Nasal cavity respiratory epithelium epithelial cell of viscerocranial mucosa (primary cell): ENCODE results near the gene POU2AF3. TPM values are rescaled to one million over a fixed set of nuclear protein-coding genes. Genes with fewer than 3 reads are reported as not detected.

Source experiments
- total RNA-seq: library from RNA; depleted of rRNA; stranded (reverse); fragments of >200 nt; gene quantifications from 2 replicates; pipeline ENCODE4 v1.2.3, GENCODE V29; 2014

Gene POU2AF3, protein sequence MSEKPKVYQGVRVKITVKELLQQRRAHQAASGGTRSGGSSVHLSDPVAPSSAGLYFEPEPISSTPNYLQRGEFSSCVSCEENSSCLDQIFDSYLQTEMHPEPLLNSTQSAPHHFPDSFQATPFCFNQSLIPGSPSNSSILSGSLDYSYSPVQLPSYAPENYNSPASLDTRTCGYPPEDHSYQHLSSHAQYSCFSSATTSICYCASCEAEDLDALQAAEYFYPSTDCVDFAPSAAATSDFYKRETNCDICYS
- 0.36 TPM in 1 of 2 replicates, not detected in the other for total RNA-seq

GRCh38 chr11:111298413-111299100, at the start of gene POU2AF3:
TSS of gene POU2AF3 (plus strand) at chr11:111298546. CDS start at chr11:111298582, 36 bp downstream.

Other genes starting within 250 kb of the POU2AF3 start
- not detected in 2 replicates for gene POU2AF2, start 52.8 kb upstream of the POU2AF3 start, total RNA-seq
- gene POU2AF1, start 80.7 kb downstream of the POU2AF3 start, total RNA-seq: 0.21 TPM in 1 of 2 replicates, not detected in the other
- 0.34 and 0.43 TPM in 2 replicates for gene BTG4, start 213.8 kb downstream of the POU2AF3 start, total RNA-seq
- gene HOATZ, start 216.2 kb downstream of the POU2AF3 start, total RNA-seq: not detected in 2 replicates
- gene LAYN, start 242.2 kb downstream of the POU2AF3 start, total RNA-seq: 7.2 and 61.6 TPM in 2 replicates